B cell (primary cell): ENCODE results near the gene MELK. TPM values are rescaled to one million over a fixed set of nuclear protein-coding genes. Genes with fewer than 3 reads are reported as not detected.

ENCODE experiments used
- ATAC-seq: fragments of 200-7000 bp; cut with Tn5 transposase; one replicate; pipeline ENCODE4 v1.10.0; 2021; ENCODE audit warnings: low read depth, mild to moderate bottlenecking, moderate number of reproducible peaks, moderate library complexity
- CTCF ChIA-PET: fragments of 350-600 bp; sonication (Branson Sonifier 250); formaldehyde crosslinking; loops from one replicate; lab custom pipeline; 2021; ENCODE audit warnings: antibody characterized with exemption, inconsistent platforms; lab: Charles Lee
- POLR2A ChIA-PET: fragments of 350-600 bp; sonication (Branson Sonifier 250); formaldehyde crosslinking; loops from one replicate; lab custom pipeline; 2021; ENCODE audit warnings: antibody characterized with exemption; lab: Charles Lee
- DNase-seq: peaks from one replicate; pipeline ENCODE4 v3.0.0; 2013
- H2AFZ ChIP-seq: 2 replicates; pipeline ENCODE4 v1.6.1; 2012; ENCODE audit warnings: mild to moderate bottlenecking, low read depth, low read length; ENCODE audit not compliant: insufficient read depth, poor library complexity, severe bottlenecking
- H3K27ac ChIP-seq, 2 donors: 1 replicate in 1 of 2; 2 replicates in 1 of 2; pipeline ENCODE4 v1.5.1; 2012 to 2013; ENCODE audit warnings: low read length in 2 of 2, mild to moderate bottlenecking in 2 of 2, moderate library complexity in 1 of 2
- H3K27me3 ChIP-seq, 4 experiments: fragments of 200-600 bp in 1 of 4; sonication (generic) in 1 of 4; replicated peaks in 1 of 4; 1 replicate in 2 of 4; 2 replicates in 2 of 4; pipeline versions ENCODE4 v1.6.1 to v1.7.0; 2013 to 2016; ENCODE audit warnings: low read length in 3 of 4, mild to moderate bottlenecking in 2 of 4, mixed read lengths in 1 of 4, moderate library complexity in 1 of 4; ENCODE audit not compliant: insufficient read depth in 4 of 4, control insufficient read depth in 3 of 4; ENCODE audit errors: control extremely low read depth in 1 of 4
- H3K36me3 ChIP-seq, 2 experiments: replicated peaks in 1 of 2; 1 replicate in 1 of 2; 2 replicates in 1 of 2; pipeline versions ENCODE4 v1.6.1 to v1.7.1; 2013; ENCODE audit warnings: low read length in 1 of 2; ENCODE audit not compliant: insufficient read depth in 2 of 2, control insufficient read depth in 1 of 2; ENCODE audit errors: control extremely low read depth in 1 of 2, extremely low read depth in 1 of 2
- H3K4me1 ChIP-seq, 2 donors: fragments of 200-600 bp in 1 of 2; sonication (generic) in 1 of 2; 1 replicate in 1 of 2; 2 replicates in 1 of 2; pipeline versions ENCODE4 v1.5.1 to v1.6.1; 2013 to 2017; ENCODE audit warnings: low read length in 2 of 2; ENCODE audit not compliant: control insufficient read depth in 2 of 2, insufficient read depth in 2 of 2
- H3K4me2 ChIP-seq: replicated peaks from 2 replicates; pipeline ENCODE3; 2012; ENCODE audit warnings: mild to moderate bottlenecking, low read depth, low read length; ENCODE audit not compliant: poor library complexity, severe bottlenecking
- H3K4me3 ChIP-seq, 5 experiments: fragments of 200-600 bp in 1 of 5; sonication (generic) in 1 of 5; 1 replicate in 3 of 5; 2 replicates in 2 of 5; pipeline versions ENCODE4 v1.5.1 to v1.7.0; 2011 to 2016; ENCODE audit warnings: low read length in 4 of 5, mild to moderate bottlenecking in 4 of 5, low read depth in 2 of 5, control low read depth in 1 of 5, moderate library complexity in 1 of 5; ENCODE audit not compliant: insufficient read depth in 1 of 5; ENCODE audit errors: control extremely low read depth in 1 of 5, extremely low read depth in 1 of 5
- H3K79me2 ChIP-seq: fragments of 200-600 bp; sonication (generic); one replicate; pipeline ENCODE4 v1.6.0; 2016; ENCODE audit warnings: low read length; ENCODE audit not compliant: control insufficient read depth, insufficient read depth
- H3K9ac ChIP-seq: fragments of 200-600 bp; sonication (generic); 2 replicates; pipeline ENCODE4 v1.6.1; 2017; ENCODE audit warnings: mild to moderate bottlenecking, low read length, moderate library complexity
- H3K9me3 ChIP-seq, 3 donors: one replicate each; pipeline versions ENCODE4 v1.6.1 to v1.7.1; 2013; ENCODE audit warnings: low read length in 2 of 3; ENCODE audit not compliant: control insufficient read depth in 2 of 3, insufficient read depth in 1 of 3; ENCODE audit errors: control extremely low read depth in 1 of 3
- H4K20me1 ChIP-seq: 2 replicates; pipeline ENCODE4 v1.6.0; 2012; ENCODE audit warnings: mild to moderate bottlenecking, low read length; ENCODE audit not compliant: insufficient read depth, control insufficient read depth, poor library complexity, severe bottlenecking
- H3K27ac Mint-ChIP-seq: one replicate; pipeline ENCODE4 v1.8.0; 2021; ENCODE audit warnings: mixed read lengths
- H3K27me3 Mint-ChIP-seq: one replicate; pipeline ENCODE4 v1.8.0; 2021; ENCODE audit warnings: mixed read lengths
- H3K4me1 Mint-ChIP-seq: one replicate; pipeline ENCODE4 v1.8.0; 2021; ENCODE audit warnings: mixed read lengths
- H3K4me3 Mint-ChIP-seq: one replicate; pipeline ENCODE4 v1.8.0; 2021; ENCODE audit warnings: mixed read lengths
- H3K9me3 Mint-ChIP-seq: one replicate; pipeline ENCODE4 v1.8.0; 2022; ENCODE audit warnings: mixed read lengths; ENCODE audit not compliant: insufficient read depth
- EZH2 ChIP-seq: IDR thresholded peaks from 2 replicates; pipeline ENCODE4 v1.6.1; 2012; ENCODE audit warnings: borderline replicate concordance, low read depth, mild to moderate bottlenecking, moderate library complexity, low read length; ENCODE audit not compliant: insufficient read depth, poor library complexity, severe bottlenecking
- WGBS: methylation state at CpG from one replicate; pipeline ENCODE4 v1.1.5; 2013; ENCODE audit warnings: missing lambda C conversion rate; ENCODE audit not compliant: insufficient coverage; 5-methylcytosine and 5-hydroxymethylcytosine counted together
- intact Hi-C: fragments of 100-400 bp; cut with micrococcal nuclease; formaldehyde crosslinking; loops from one replicate; pipeline ENCODE4 v1.10.0; 2022
- polyA plus RNA-seq: library from polyadenylated mRNA; depleted of rRNA; stranded (reverse); fragments of >200 nt; gene quantifications from 2 replicates; pipeline ENCODE4 v1.2.3, GENCODE V29; 2012
- total RNA-seq, 2 donors: library from RNA; stranded (reverse); fragments of 120-200 nt in 1 of 2; gene quantifications; 1 replicate in 1 of 2; 2 replicates in 1 of 2; pipeline versions ENCODE4 v1.2.3 to v1.2.4, GENCODE V29; 2013 to 2022
- TF ChIP-seq, protein P1 (sequence below): fragments of 200-600 bp; IDR thresholded peaks from one replicate; pipeline ENCODE4 v1.8.0; 2022; ENCODE audit warnings: antibody characterized with exemption, mild to moderate bottlenecking

MELK gene
- total and polyA plus RNA-seq, 2 donors (not counting 1 experiment from before 2014, with no cell fraction given) = 0.17 to 0.18 TPM

DNA sequence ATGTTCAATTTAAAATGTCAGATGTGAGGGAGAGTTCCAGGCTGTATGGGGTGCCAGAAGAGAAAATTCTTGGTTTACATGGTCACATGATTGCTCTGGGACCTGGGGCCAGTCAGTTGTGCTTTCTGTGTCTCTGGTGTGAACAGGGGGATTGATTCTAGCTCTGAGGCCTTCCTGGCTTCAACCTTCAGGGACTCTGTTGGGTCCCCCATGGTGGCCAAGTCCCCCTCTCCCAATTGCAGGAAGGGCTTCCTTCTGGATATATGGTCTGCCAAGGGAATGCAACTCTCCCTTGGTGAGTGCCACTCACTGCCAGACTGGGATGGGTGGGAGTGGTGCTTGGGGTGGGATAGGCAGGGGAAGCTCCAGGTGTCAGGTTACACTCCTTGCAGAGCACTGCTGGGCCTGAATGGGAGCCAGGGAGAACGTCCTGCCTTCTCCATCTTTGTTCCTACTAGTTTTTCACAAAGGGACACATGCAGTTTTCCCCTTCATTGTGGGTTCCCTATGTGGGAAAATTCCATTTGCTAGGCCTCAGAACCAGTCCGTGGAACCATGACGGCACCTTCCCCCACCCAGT lies 153.2 kb downstream of the MELK start:
- 93% methylated on average over 3 of the region's 3 CpGs for WGBS
- Mint-ChIP-seq H3K9me3 (no peaks in the 10 kb centered on the region), H3K27me3 (peaks cover 2% of the 10 kb centered on the region), H3K4me1 (no peaks in the 10 kb centered on the region), H3K4me3 (no peak overlapping the region), H3K27ac (no peak overlapping the region)
- Histone ChIP-seq H3K9me3 (no peaks in the 10 kb centered on the region), H3K27me3 (peaks cover 0 to 5% (median 1%) of the 10 kb centered on the region in 4 experiments), H3K4me2 (no peak overlapping the region), H3K27ac (no peak overlapping the region), H2AFZ (no peak overlapping the region), H3K36me3 (no peaks in the 10 kb centered on the region), H3K4me3 (no peak overlapping the region), H3K9ac (no peak overlapping the region), H3K79me2 (no peaks in the 10 kb centered on the region), H4K20me1 (no peaks in the 10 kb centered on the region), H3K4me1 (no peaks in the 10 kb centered on the region)
- DNase-seq = no peak
- TF ChIP-seq, protein P1, sequence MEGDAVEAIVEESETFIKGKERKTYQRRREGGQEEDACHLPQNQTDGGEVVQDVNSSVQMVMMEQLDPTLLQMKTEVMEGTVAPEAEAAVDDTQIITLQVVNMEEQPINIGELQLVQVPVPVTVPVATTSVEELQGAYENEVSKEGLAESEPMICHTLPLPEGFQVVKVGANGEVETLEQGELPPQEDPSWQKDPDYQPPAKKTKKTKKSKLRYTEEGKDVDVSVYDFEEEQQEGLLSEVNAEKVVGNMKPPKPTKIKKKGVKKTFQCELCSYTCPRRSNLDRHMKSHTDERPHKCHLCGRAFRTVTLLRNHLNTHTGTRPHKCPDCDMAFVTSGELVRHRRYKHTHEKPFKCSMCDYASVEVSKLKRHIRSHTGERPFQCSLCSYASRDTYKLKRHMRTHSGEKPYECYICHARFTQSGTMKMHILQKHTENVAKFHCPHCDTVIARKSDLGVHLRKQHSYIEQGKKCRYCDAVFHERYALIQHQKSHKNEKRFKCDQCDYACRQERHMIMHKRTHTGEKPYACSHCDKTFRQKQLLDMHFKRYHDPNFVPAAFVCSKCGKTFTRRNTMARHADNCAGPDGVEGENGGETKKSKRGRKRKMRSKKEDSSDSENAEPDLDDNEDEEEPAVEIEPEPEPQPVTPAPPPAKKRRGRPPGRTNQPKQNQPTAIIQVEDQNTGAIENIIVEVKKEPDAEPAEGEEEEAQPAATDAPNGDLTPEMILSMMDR = no peak
- no peak for TF ChIP-seq EZH2
- POLR2A ChIA-PET = no interaction called here
- intact Hi-C loops = loop anchor here (5.0 kb wide), 1 partner anchor 169 kb away; no protein-coding TSS in a partner anchor
- no peak for ATAC-seq
- CTCF ChIA-PET = interaction anchor here (1.0 kb wide), 1 partner anchor 31 kb away, joined by 3 read pairs; no protein-coding TSS in a partner anchor

Other genes with a start within 250 kb of the MELK start
- gene RNF38, start 172.6 kb upstream of the MELK start, total RNA-seq = 73.3 and 81.6 TPM in 2 replicates
- 25.2 and 36.8 TPM in 2 replicates for gene RNF38, start 172.6 kb upstream of the MELK start, polyA plus RNA-seq